Smooth muscle cell (in vitro differentiated cells): ENCODE measurements around the gene LTF. TPM values are rescaled to one million over a fixed set of nuclear protein-coding genes. Genes with fewer than 3 reads are reported as not detected.

Experiments
- DNase-seq: peaks from one replicate; lab custom pipeline; 2025; ENCODE audit not compliant: unreplicated experiment; lab: John Stamatoyannopoulos, UW
- H2AFZ ChIP-seq: fragments of 200-600 bp; sonication (generic); 2 replicates; pipeline ENCODE4 v1.6.0; 2016; ENCODE audit warnings: antibody characterized with exemption, low read depth, mild to moderate bottlenecking
- H3F3A ChIP-seq: fragments of 200-600 bp; sonication (generic); 2 replicates; pipeline ENCODE4 v1.6.0; 2017; ENCODE audit warnings: antibody characterized with exemption, low read depth
- H3K27ac ChIP-seq: fragments of 200-600 bp; sonication (generic); 2 replicates; pipeline ENCODE4 v1.5.1; 2016; ENCODE audit warnings: low read depth, mild to moderate bottlenecking
- H3K27me3 ChIP-seq: fragments of 200-600 bp; sonication (generic); 2 replicates; pipeline ENCODE4 v1.6.1; 2016; ENCODE audit warnings: low read depth, mild to moderate bottlenecking
- H3K36me3 ChIP-seq: fragments of 200-600 bp; sonication (generic); 2 replicates; pipeline ENCODE4 v1.5.1; 2016; ENCODE audit warnings: low read depth
- H3K4me1 ChIP-seq: fragments of 200-600 bp; sonication (generic); 2 replicates; pipeline ENCODE4 v1.5.1; 2016; ENCODE audit warnings: low read depth
- H3K4me2 ChIP-seq: fragments of 200-600 bp; sonication (generic); 2 replicates; pipeline ENCODE4 v1.6.0; 2016; ENCODE audit warnings: mild to moderate bottlenecking
- H3K4me3 ChIP-seq: fragments of 200-600 bp; sonication (generic); 2 replicates; pipeline ENCODE4 v1.5.1; 2016; ENCODE audit warnings: mild to moderate bottlenecking
- H3K79me2 ChIP-seq: fragments of 200-600 bp; sonication (generic); 2 replicates; pipeline ENCODE4 v1.6.0; 2016; ENCODE audit warnings: low read depth, mild to moderate bottlenecking
- H3K9ac ChIP-seq: fragments of 200-600 bp; sonication (generic); 2 replicates; pipeline ENCODE4 v1.6.0; 2016; ENCODE audit warnings: low read depth
- H3K9me3 ChIP-seq: fragments of 200-600 bp; sonication (generic); replicated peaks from 2 replicates; pipeline ENCODE4 v1.5.1; 2016; ENCODE audit warnings: low read depth
- H4K20me1 ChIP-seq: fragments of 200-600 bp; sonication (generic); 2 replicates; pipeline ENCODE4 v1.6.0; 2016; ENCODE audit warnings: low read depth
- WGBS: methylation state at CpG from one replicate; pipeline ENCODE4 v1.1.7; 2016; ENCODE audit warnings: low lambda C conversion rate; 5-methylcytosine and 5-hydroxymethylcytosine counted together
- polyA plus RNA-seq: library from polyadenylated mRNA; unstranded; fragments of >200 nt; fragmentation: Nextera tagmentation; extraction: Ambion mirVana; gene quantifications from 2 replicates; pipeline ENCODE4 v1.2.1, GENCODE V29; 2016
- total RNA-seq: library from RNA; depleted of rRNA; stranded (reverse); fragments of >200 nt; gene quantifications from 2 replicates; pipeline ENCODE4 v1.2.3, GENCODE V29; 2014
- TF ChIP-seq, protein P1 (sequence below): fragments of 200-600 bp; sonication (generic); IDR thresholded peaks from 2 replicates; pipeline ENCODE4 v1.5.1; 2017; ENCODE audit warnings: borderline replicate concordance, mild to moderate bottlenecking, antibody characterized with exemption; ENCODE audit not compliant: insufficient read depth, poor library complexity, severe bottlenecking

LTF gene
- total and polyA plus RNA-seq, 2 experiments from 2014 or later = not detected

DNA sequence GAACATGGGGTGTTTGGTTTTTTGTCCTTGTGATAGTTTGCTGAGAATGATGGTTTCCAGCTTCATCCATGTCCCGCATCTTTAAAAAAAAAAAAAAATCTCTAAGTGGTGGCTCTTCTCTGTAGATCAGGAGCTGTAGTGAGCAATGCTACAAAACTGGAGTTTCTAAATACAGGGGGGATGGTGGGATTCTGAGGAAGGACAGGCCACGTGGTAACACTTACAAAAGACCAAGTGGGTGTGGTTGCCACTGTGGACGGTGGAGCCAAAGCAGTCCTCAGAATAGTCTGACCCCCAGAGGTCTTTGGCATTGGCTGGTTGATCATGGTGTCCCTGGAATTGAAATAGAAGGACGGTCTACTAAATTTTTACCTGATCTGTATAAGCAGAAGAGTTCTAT is 50.0 kb downstream of the LTF start:
- no peak overlapping the region for H2AFZ ChIP-seq
- no peak overlapping the region for H3K9ac ChIP-seq
- H3K79me2 ChIP-seq = no peaks in the 10 kb centered on the region
- H3K9me3 ChIP-seq = no peaks in the 10 kb centered on the region
- no peaks in the 10 kb centered on the region for H3F3A ChIP-seq
- no peaks in the 10 kb centered on the region for H3K36me3 ChIP-seq
- no peak overlapping the region for H3K27ac ChIP-seq
- no peak for DNase-seq
- H3K4me1 ChIP-seq = no peaks in the 10 kb centered on the region
- TF ChIP-seq, protein P1, sequence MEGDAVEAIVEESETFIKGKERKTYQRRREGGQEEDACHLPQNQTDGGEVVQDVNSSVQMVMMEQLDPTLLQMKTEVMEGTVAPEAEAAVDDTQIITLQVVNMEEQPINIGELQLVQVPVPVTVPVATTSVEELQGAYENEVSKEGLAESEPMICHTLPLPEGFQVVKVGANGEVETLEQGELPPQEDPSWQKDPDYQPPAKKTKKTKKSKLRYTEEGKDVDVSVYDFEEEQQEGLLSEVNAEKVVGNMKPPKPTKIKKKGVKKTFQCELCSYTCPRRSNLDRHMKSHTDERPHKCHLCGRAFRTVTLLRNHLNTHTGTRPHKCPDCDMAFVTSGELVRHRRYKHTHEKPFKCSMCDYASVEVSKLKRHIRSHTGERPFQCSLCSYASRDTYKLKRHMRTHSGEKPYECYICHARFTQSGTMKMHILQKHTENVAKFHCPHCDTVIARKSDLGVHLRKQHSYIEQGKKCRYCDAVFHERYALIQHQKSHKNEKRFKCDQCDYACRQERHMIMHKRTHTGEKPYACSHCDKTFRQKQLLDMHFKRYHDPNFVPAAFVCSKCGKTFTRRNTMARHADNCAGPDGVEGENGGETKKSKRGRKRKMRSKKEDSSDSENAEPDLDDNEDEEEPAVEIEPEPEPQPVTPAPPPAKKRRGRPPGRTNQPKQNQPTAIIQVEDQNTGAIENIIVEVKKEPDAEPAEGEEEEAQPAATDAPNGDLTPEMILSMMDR = no peak
- no peaks in the 10 kb centered on the region for H4K20me1 ChIP-seq
- 85% methylated on average over 4 of the region's 4 CpGs for WGBS
- H3K4me3 ChIP-seq = no peak overlapping the region
- peaks cover 38% of the 10 kb centered on the region for H3K27me3 ChIP-seq
- no peak overlapping the region for H3K4me2 ChIP-seq

DNA sequence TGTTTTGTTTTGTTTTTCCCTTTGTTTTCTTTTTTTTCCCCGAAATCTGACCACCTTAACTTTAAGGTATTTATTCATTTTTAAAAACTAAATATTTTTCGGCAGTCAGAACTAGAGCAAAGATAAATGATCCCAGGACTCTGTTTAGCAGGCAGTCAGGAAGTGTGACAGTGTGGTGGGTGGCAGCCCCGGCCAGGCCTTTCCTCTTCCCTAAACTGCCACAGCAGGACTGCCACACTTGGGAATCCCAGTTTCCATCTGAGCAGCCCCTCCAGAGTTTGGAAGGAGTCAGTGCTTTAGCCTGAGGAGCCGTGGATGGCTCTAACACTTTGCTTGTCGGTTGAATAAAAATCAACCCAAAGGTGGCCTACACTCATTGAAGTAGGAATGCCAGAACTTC is 50.8 kb downstream of the LTF start:
- H3K4me2 ChIP-seq = no peak overlapping the region
- no peak overlapping the region for H3K27ac ChIP-seq
- H3K79me2 ChIP-seq = no peaks in the 10 kb centered on the region

DNA sequence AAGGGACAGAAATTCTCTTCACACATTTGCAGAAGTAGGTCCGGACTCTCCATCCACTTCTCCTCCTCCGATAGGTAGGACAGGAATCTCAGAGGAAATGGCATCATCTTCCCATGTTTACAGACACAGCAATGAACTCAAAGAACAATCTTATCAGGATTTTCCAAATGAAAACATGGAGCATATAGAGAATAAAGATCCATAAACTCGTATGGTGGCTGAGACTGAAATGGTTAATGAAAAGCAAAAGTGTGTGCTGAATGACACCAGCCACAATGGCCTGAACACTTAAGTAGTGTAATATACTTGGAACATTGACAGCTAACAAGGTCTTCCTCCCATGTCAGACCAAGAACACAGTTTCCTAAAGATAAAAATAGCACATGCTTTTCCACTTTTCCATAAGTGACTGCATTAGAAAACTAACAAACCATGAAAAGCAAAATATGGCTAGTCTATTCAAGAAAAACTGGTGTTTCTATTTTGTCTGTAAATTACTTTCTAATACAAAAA is 51.9 kb downstream of the LTF start:
- TF ChIP-seq, protein P1 = no peak
- Histone ChIP-seq H3K36me3 (no peaks in the 10 kb centered on the region), H3K4me3 (no peak overlapping the region), H4K20me1 (no peaks in the 10 kb centered on the region), H3K4me1 (no peaks in the 10 kb centered on the region), H3K4me2 (no peak overlapping the region), H3F3A (no peaks in the 10 kb centered on the region), H3K9ac (no peak overlapping the region), H3K9me3 (no peaks in the 10 kb centered on the region), H3K27ac (no peak overlapping the region), H3K79me2 (no peaks in the 10 kb centered on the region), H3K27me3 (peaks cover 56% of the 10 kb centered on the region), H2AFZ (no peak overlapping the region)
- no peak for DNase-seq
- 67% methylated on average over 3 of the region's 3 CpGs for WGBS

More for the DNA sequence above, 50.8 kb downstream of the LTF start:
- Histone ChIP-seq H3K4me1 (no peaks in the 10 kb centered on the region), H3K9me3 (no peaks in the 10 kb centered on the region), H3F3A (no peaks in the 10 kb centered on the region), H3K4me3 (no peak overlapping the region), H2AFZ (no peak overlapping the region), H3K27me3 (peaks cover 45% of the 10 kb centered on the region), H3K9ac (no peak overlapping the region), H3K36me3 (no peaks in the 10 kb centered on the region), H4K20me1 (no peaks in the 10 kb centered on the region)
- 78% methylated on average over 5 of the region's 5 CpGs for WGBS
- DNase-seq = no peak
- TF ChIP-seq, protein P1 = no peak

DNA sequence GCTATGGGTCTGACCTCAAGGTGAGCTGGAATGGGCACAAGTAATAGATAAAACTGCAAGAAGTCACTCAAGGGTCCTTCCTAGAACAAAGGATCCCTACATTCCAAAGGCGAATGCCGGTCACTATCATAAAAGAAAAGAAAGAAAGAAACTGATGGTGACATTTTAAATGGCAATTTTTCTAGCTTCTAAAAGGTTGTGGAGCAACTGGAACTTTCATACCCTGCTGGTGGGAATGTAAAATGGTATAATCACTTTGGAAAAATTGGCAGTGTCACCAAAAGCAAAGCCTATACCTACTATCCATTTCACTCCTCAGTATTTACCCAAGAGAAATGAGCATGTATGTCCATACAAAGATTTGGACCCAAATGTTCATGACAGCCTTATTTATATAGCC is 53.4 kb downstream of the LTF start:
- H4K20me1 ChIP-seq = no peaks in the 10 kb centered on the region
- H3K4me2 ChIP-seq = no peak overlapping the region
- DNase-seq = no peak
- H3K79me2 ChIP-seq = no peaks in the 10 kb centered on the region
- TF ChIP-seq, protein P1 = peak; percentile 21
- no peak overlapping the region for H3K9ac ChIP-seq
- H2AFZ ChIP-seq = no peak overlapping the region
- no peaks in the 10 kb centered on the region for H3F3A ChIP-seq
- 96% methylated on average over 2 of the region's 2 CpGs for WGBS
- H3K27me3 ChIP-seq = peaks cover 72% of the 10 kb centered on the region
- no peak overlapping the region for H3K27ac ChIP-seq
- no peaks in the 10 kb centered on the region for H3K9me3 ChIP-seq
- no peak overlapping the region for H3K4me3 ChIP-seq
- no peaks in the 10 kb centered on the region for H3K36me3 ChIP-seq
- no peaks in the 10 kb centered on the region for H3K4me1 ChIP-seq
